IMR-90 (cell line): ENCODE measurements around the gene GZMM. TPM values are rescaled to one million over a fixed set of nuclear protein-coding genes. Genes with fewer than 3 reads are reported as not detected.

ENCODE experiments used
- ATAC-seq: fragments of 200-7000 bp; cut with Tn5 transposase; 2 replicates; pipeline ENCODE4 v1.9.1; 2020; ENCODE audit warnings: low read depth, mild to moderate bottlenecking, moderate library complexity
- BruUV-seq: library from RNA; stranded (reverse); fragments of 400-500 nt; replicated peaks from 2 replicates; lab custom pipeline; 2021; lab: Mats Ljungman, UMichigan
- CTCF ChIA-PET: fragments of 300-600 bp; formaldehyde crosslinking; extraction: SDS; loops from one replicate; lab custom pipeline; 2021; ENCODE audit warnings: antibody characterized with exemption; lab: Yijun Ruan, JAX
- POLR2A ChIA-PET: fragments of 300-600 bp; sonication (Branson Sonifier 250); formaldehyde crosslinking; loops from one replicate; lab custom pipeline; 2022; ENCODE audit warnings: antibody characterized with exemption; ENCODE audit not compliant: unreplicated experiment; lab: Charles Lee
- DNase-seq: peaks from one replicate; pipeline ENCODE4 v3.0.0; 2013
- H2AFZ ChIP-seq: replicated peaks from 2 replicates; pipeline ENCODE3; 2013; ENCODE audit warnings: low read length, mild to moderate bottlenecking; ENCODE audit not compliant: poor library complexity
- H2AK5ac ChIP-seq: 2 replicates; pipeline ENCODE4 v1.6.1; 2013; ENCODE audit warnings: low read depth, low read length, inconsistent platforms
- H2AK9ac ChIP-seq: replicated peaks from 2 replicates; pipeline ENCODE3; 2013; ENCODE audit warnings: mild to moderate bottlenecking, low read depth, low read length, moderate library complexity; ENCODE audit not compliant: poor library complexity
- H2BK120ac ChIP-seq: 2 replicates; pipeline ENCODE4 v1.6.1; 2013; ENCODE audit warnings: low read depth, low read length, inconsistent platforms
- H2BK15ac ChIP-seq: 3 replicates; pipeline ENCODE4 v1.6.1; 2013; ENCODE audit warnings: low read depth, low read length, inconsistent platforms
- H2BK20ac ChIP-seq: 2 replicates; pipeline ENCODE4 v1.6.1; 2013; ENCODE audit warnings: low read depth, mild to moderate bottlenecking, inconsistent platforms, low read length, moderate library complexity
- H2BK5ac ChIP-seq: 2 replicates; pipeline ENCODE4 v1.6.1; 2013; ENCODE audit warnings: mild to moderate bottlenecking, low read depth, low read length, inconsistent platforms; ENCODE audit not compliant: poor library complexity, severe bottlenecking
- H3K14ac ChIP-seq: replicated peaks from 2 replicates; pipeline ENCODE4 v1.6.1; 2013; ENCODE audit warnings: low read depth, low read length, inconsistent platforms
- H3K18ac ChIP-seq: 2 replicates; pipeline ENCODE4 v1.6.1; 2013; ENCODE audit warnings: low read depth, low read length, control low read depth
- H3K23ac ChIP-seq: 2 replicates; pipeline ENCODE4 v1.6.1; 2013; ENCODE audit warnings: low read depth, low read length, inconsistent platforms
- H3K27ac ChIP-seq: 2 replicates; pipeline ENCODE4 v1.5.1; 2013; ENCODE audit warnings: mild to moderate bottlenecking, control low read depth, low read length; ENCODE audit not compliant: insufficient read depth
- H3K27me3 ChIP-seq: 2 replicates; pipeline ENCODE4 v1.6.1; 2013; ENCODE audit warnings: low read length; ENCODE audit not compliant: control insufficient read depth, insufficient read depth
- H3K36me3 ChIP-seq: 2 replicates; pipeline ENCODE4 v1.6.1; 2013; ENCODE audit warnings: low read length, mixed read lengths; ENCODE audit not compliant: control insufficient read depth, insufficient read depth
- H3K4ac ChIP-seq: 2 replicates; pipeline ENCODE4 v1.6.1; 2013; ENCODE audit warnings: low read depth, low read length, inconsistent platforms
- H3K4me1 ChIP-seq: 2 replicates; pipeline ENCODE4 v1.6.1; 2013; ENCODE audit warnings: low read length, mixed read lengths; ENCODE audit not compliant: control insufficient read depth, insufficient read depth
- H3K4me2 ChIP-seq: 2 replicates; pipeline ENCODE4 v1.6.1; 2013; ENCODE audit warnings: low read depth, mild to moderate bottlenecking, control low read depth, low read length, moderate library complexity
- H3K4me3 ChIP-seq: 2 replicates; pipeline ENCODE4 v1.5.1; 2013; ENCODE audit warnings: low read depth, mild to moderate bottlenecking, control low read depth, low read length, moderate library complexity; ENCODE audit not compliant: insufficient read depth
- H3K56ac ChIP-seq: 2 replicates; pipeline ENCODE4 v1.6.1; 2013; ENCODE audit warnings: low read length, inconsistent platforms; ENCODE audit not compliant: insufficient read depth; ENCODE audit errors: extremely low read depth
- H3K79me1 ChIP-seq, 2 experiments: 2 replicates each; pipeline ENCODE4 v1.6.1; 2013; ENCODE audit warnings: low read length in 2 of 2, inconsistent platforms in 1 of 2, low read depth in 1 of 2
- H3K9ac ChIP-seq: 2 replicates; pipeline ENCODE4 v1.6.1; 2013; ENCODE audit warnings: low read depth, low read length, control low read depth
- H3K9me1 ChIP-seq: 2 replicates; pipeline ENCODE4 v1.6.1; 2013; ENCODE audit warnings: low read length, inconsistent platforms; ENCODE audit not compliant: insufficient read depth
- H3K9me3 ChIP-seq: 2 replicates; pipeline ENCODE4 v1.6.1; 2013; ENCODE audit warnings: low read length; ENCODE audit not compliant: control insufficient read depth, insufficient read depth
- H4K20me1 ChIP-seq: 2 replicates; pipeline ENCODE4 v1.6.1; 2013; ENCODE audit warnings: low read length, inconsistent platforms; ENCODE audit not compliant: insufficient read depth
- H4K5ac ChIP-seq: 2 replicates; pipeline ENCODE4 v1.6.1; 2013; ENCODE audit warnings: mild to moderate bottlenecking, low read depth, low read length, control low read depth
- H4K8ac ChIP-seq, 2 experiments: 2 replicates each; pipeline ENCODE4 v1.6.1; 2013; ENCODE audit warnings: low read depth in 2 of 2, low read length in 2 of 2, control low read depth in 1 of 2, inconsistent platforms in 1 of 2
- H4K91ac ChIP-seq: 2 replicates; pipeline ENCODE4 v1.6.1; 2013; ENCODE audit warnings: low read depth, low read length, inconsistent platforms; ENCODE audit not compliant: insufficient read depth
- CHD1 ChIP-seq: IDR thresholded peaks from 2 replicates; pipeline ENCODE4 v1.6.1; 2012; ENCODE audit warnings: low read depth, low read length, improper control_type of control experiment
- CTCF ChIP-seq: conservative IDR thresholded peaks from 2 replicates; pipeline ENCODE4 v1.5.1; 2012; ENCODE audit warnings: mild to moderate bottlenecking, low read depth, low read length, improper control_type of control experiment
- ELK1 ChIP-seq: fragments of 150-350 bp; IDR thresholded peaks from 2 replicates; pipeline ENCODE4 v1.6.1; 2016; ENCODE audit warnings: low read depth, mild to moderate bottlenecking, low read length, moderate library complexity, borderline replicate concordance
- FOS ChIP-seq: fragments of 150-350 bp; IDR thresholded peaks from 2 replicates; pipeline ENCODE4 v1.6.1; 2016; ENCODE audit warnings: low read depth, low read length
- MAZ ChIP-seq: IDR thresholded peaks from 2 replicates; pipeline ENCODE4 v1.6.1; 2012; ENCODE audit warnings: low read depth, mild to moderate bottlenecking, low read length, improper control_type of control experiment, moderate library complexity, borderline replicate concordance
- POLR2A ChIP-seq: IDR thresholded peaks from 2 replicates; pipeline ENCODE4 v1.6.1; 2012; ENCODE audit warnings: mild to moderate bottlenecking, low read depth, low read length
- RAD21 ChIP-seq: IDR thresholded peaks from 2 replicates; pipeline ENCODE4 v1.6.1; 2012; ENCODE audit warnings: low read length, improper control_type of control experiment
- RCOR1 ChIP-seq: IDR thresholded peaks from 2 replicates; pipeline ENCODE4 v1.6.1; 2012; ENCODE audit warnings: mild to moderate bottlenecking, low read length, improper control_type of control experiment; ENCODE audit not compliant: insufficient replicate concordance
- RFX5 ChIP-seq: IDR thresholded peaks from 2 replicates; pipeline ENCODE4 v1.8.0; 2012; ENCODE audit warnings: low read depth, mild to moderate bottlenecking, low read length, moderate library complexity
- SMC3 ChIP-seq: fragments of 150-350 bp; IDR thresholded peaks from 2 replicates; pipeline ENCODE4 v1.6.1; 2016; ENCODE audit warnings: low read depth, mild to moderate bottlenecking, antibody characterized with exemption, low read length, moderate library complexity
- USF2 ChIP-seq: fragments of 150-350 bp; IDR thresholded peaks from 2 replicates; pipeline ENCODE4 v1.6.1; 2017; ENCODE audit warnings: mild to moderate bottlenecking, antibody characterized with exemption, low read length, low read depth
- WGBS, 2 experiments: methylation state at CpG; one replicate each; pipeline versions ENCODE4 v1.1.5 to v1.1.7; 2013; ENCODE audit warnings: missing lambda C conversion rate in 2 of 2; ENCODE audit not compliant: insufficient read length in 1 of 2; ENCODE audit errors: extremely low coverage in 2 of 2; 5-methylcytosine and 5-hydroxymethylcytosine counted together
- dilution Hi-C: fragments of 300-500 bp; cut with HindIII; formaldehyde crosslinking; loops from one replicate; pipeline ENCODE4 v1.14.3; 2018; ENCODE audit warnings: low sequenced_read_pairs; ENCODE audit not compliant: unreplicated experiment
- in situ Hi-C: fragments of 300-500 bp; cut with MboI; formaldehyde crosslinking; loops from 3 replicates; pipeline ENCODE4 v1.14.3; 2019; ENCODE audit warnings: low sequenced_read_pairs, inconsistent platforms, mixed read lengths
- intact Hi-C: fragments of 100-400 bp; cut with micrococcal nuclease; formaldehyde crosslinking; loops from 2 replicates; pipeline ENCODE4 v1.10.0; 2022
- polyA plus RNA-seq, 3 experiments: library from polyadenylated mRNA; depleted of rRNA; stranded (reverse); fragments of >200 nt; gene quantifications; 2 replicates each; pipeline ENCODE4 v1.2.3, GENCODE V29; 2012; ENCODE audit warnings: low replicate concordance in 1 of 3
- total RNA-seq: library from RNA; depleted of rRNA; stranded (reverse); fragments of >200 nt; gene quantifications from 2 replicates; pipeline ENCODE4 v1.2.3, GENCODE V29; 2012

Gene GZMM
- total and polyA plus RNA-seq, 2 of the 4 experiments (the other 2 are of a cell fraction), result 0.24 TPM; not detected in 1

GRCh38 chr19:573519-573825 lies 29.6 kb downstream of the GZMM start:
- 3% methylated on average over 6 of the region's 15 CpGs; no CpG with 5 or more reads in 1 of the 2 experiments for WGBS, 2 experiments
- Histone ChIP-seq H3K4me2 (peak overlapping the region; percentile 93), H3K27me3 (no peaks in the 10 kb centered on the region), H4K20me1 (peaks cover 55% of the 10 kb centered on the region), H3K9ac (peak overlapping the region; percentile 66), H2BK15ac (no peak overlapping the region), H2BK120ac (no peak overlapping the region), H3K4ac (peak overlapping the region; percentile 71), H2BK20ac (no peak overlapping the region), H3K9me1 (peaks cover 11% of the 10 kb centered on the region; the same call in 1 of the 2 replicates), H3K4me3 (peak overlapping the region; percentile 72), H3K9me3 (no peaks in the 10 kb centered on the region), H2AFZ (peak overlapping the region; percentile 90), H2BK5ac (no peak overlapping the region), H2AK9ac (peak overlapping the region; percentile 99), H4K91ac (peak overlapping the region; percentile 17; the same call in 1 of the 2 replicates), H3K23ac (peak overlapping the region; percentile 79), H4K5ac (no peak overlapping the region), H3K27ac (peak overlapping the region; percentile 30; the same call in 1 of the 2 replicates), H3K14ac (peak overlapping the region; percentile 58), H3K18ac (no peak overlapping the region), H3K56ac (no peak overlapping the region), H3K79me1 (peaks cover 0 to 51% of the 10 kb centered on the region in 2 experiments; a peak in 2 of 4 replicates), H4K8ac (peak overlapping the region in 1 of 2 experiments; percentile 15; a peak in 1 of 4 replicates), H3K36me3 (no peaks in the 10 kb centered on the region), H2AK5ac (peak overlapping the region; percentile 36), H3K4me1 (peaks cover 26% of the 10 kb centered on the region)
- intact Hi-C loops (no loop called here), in situ Hi-C loops (no loop called here), dilution Hi-C loops (no loop called here)
- BruUV-seq, result no TSS peak
- no peak for ATAC-seq
- DNase-seq, result no peak
- POLR2A ChIA-PET, result no interaction called here
- CTCF ChIA-PET, result no interaction called here
- TF ChIP-seq CHD1 (no peak), ELK1 (no peak), POLR2A (no peak), RCOR1 (no peak), MAZ (no peak), CTCF (no peak), RFX5 (no peak), SMC3 (no peak), USF2 (no peak), RAD21 (no peak), FOS (no peak)
